Loucy (cell line): ENCODE results near the gene PARVB.

Experiments
- CTCF ChIP-seq: fragments of 200-600 bp; sonication (generic); conservative IDR thresholded peaks from 2 replicates; pipeline ENCODE4 v1.5.1; 2014; ENCODE audit warnings: mild to moderate bottlenecking, antibody characterized with exemption, low read length
- EZH2phosphoT487 ChIP-seq: fragments of 200-600 bp; IDR thresholded peaks from 2 replicates; pipeline ENCODE4 v1.6.1; 2018; ENCODE audit warnings: antibody characterized with exemption, mild to moderate bottlenecking, moderate library complexity, borderline replicate concordance

GRCh38 chr22:44057401-44057987 is 33.4 kb downstream of the PARVB start:
- TF ChIP-seq CTCF = no peak
- TF ChIP-seq EZH2phosphoT487 = no peak
